Body of pancreas (tissue), 4 donors: ENCODE data around the gene KIRREL3.

Experiments used
- POLR2A ChIP-seq, 3 donors: fragments of 450-650 bp; IDR thresholded peaks; one replicate each; pipeline ENCODE4 v1.6.1; 2016; ENCODE audit warnings: antibody characterized with exemption in 3 of 3, mild to moderate bottlenecking in 2 of 3
- TF ChIP-seq, protein P1 (sequence below), 7 experiments: fragments of 450-650 bp in 4 of 7; fragments of 200-600 bp in 3 of 7; sonication (generic) in 3 of 7; IDR thresholded peaks; one replicate each; pipeline ENCODE4 v1.5.1; 2016 to 2019; ENCODE audit warnings: antibody characterized with exemption in 7 of 7

DNA sequence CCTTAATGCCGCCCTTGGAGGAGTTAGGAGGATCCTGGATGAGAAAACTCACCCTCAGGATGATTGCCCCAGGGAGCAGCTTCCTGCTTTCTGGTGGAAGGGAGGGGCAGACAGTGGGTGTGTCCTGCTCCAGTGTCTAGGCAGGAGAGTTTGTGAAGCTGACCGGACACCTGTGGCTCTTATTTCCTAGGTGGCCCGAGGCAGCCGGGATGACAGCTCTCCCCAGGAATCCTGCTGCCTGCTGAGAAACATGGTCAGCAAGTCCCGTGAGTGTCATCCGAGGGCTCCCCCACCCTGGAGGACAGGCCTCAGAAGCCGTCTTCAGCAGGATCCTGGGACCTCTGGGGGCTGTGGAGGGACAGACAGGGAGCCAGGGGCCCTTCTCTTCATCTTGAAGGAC is 594.7 kb downstream of the KIRREL3 start:
- TF ChIP-seq, protein P1, sequence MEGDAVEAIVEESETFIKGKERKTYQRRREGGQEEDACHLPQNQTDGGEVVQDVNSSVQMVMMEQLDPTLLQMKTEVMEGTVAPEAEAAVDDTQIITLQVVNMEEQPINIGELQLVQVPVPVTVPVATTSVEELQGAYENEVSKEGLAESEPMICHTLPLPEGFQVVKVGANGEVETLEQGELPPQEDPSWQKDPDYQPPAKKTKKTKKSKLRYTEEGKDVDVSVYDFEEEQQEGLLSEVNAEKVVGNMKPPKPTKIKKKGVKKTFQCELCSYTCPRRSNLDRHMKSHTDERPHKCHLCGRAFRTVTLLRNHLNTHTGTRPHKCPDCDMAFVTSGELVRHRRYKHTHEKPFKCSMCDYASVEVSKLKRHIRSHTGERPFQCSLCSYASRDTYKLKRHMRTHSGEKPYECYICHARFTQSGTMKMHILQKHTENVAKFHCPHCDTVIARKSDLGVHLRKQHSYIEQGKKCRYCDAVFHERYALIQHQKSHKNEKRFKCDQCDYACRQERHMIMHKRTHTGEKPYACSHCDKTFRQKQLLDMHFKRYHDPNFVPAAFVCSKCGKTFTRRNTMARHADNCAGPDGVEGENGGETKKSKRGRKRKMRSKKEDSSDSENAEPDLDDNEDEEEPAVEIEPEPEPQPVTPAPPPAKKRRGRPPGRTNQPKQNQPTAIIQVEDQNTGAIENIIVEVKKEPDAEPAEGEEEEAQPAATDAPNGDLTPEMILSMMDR (IDR thresholded peaks at IDR 0.05) = no peak
- TF ChIP-seq POLR2A (IDR thresholded peaks at IDR 0.05) = no peak
